Colonic mucosa (tissue), 4 donors: ENCODE measurements around the gene ADSS1. TPM values are rescaled to one million over a fixed set of nuclear protein-coding genes. Genes with fewer than 3 reads are reported as not detected.
A peak's percentile ranks its signal among the peaks of the same experiment; 100 is the strongest.

Experiments
- DNase-seq: peaks from one replicate; pipeline ENCODE4 v3.0.0-alpha.2; 2020
- H3K27ac ChIP-seq: fragments of 200-600 bp; one replicate; pipeline ENCODE4 v1.8.0; 2021
- H3K27me3 ChIP-seq: fragments of 200-600 bp; one replicate; pipeline ENCODE4 v1.8.0; 2021
- H3K36me3 ChIP-seq: fragments of 200-600 bp; one replicate; pipeline ENCODE4 v1.8.0; 2021
- H3K4me1 ChIP-seq: fragments of 200-600 bp; one replicate; pipeline ENCODE4 v1.8.0; 2021; ENCODE audit warnings: mild to moderate bottlenecking
- H3K4me3 ChIP-seq: fragments of 200-600 bp; one replicate; pipeline ENCODE4 v1.8.0; 2021
- H3K9ac ChIP-seq, 2 donors: one replicate each; pipeline ENCODE4 v1.7.0; 2013; ENCODE audit warnings: control low read depth in 2 of 2, low read depth in 2 of 2, low read length in 2 of 2
- H3K9me3 ChIP-seq: fragments of 200-600 bp; one replicate; pipeline ENCODE4 v1.8.0; 2021
- CTCF ChIP-seq: fragments of 200-600 bp; IDR thresholded peaks from one replicate; pipeline ENCODE4 v1.8.0; 2022; ENCODE audit warnings: antibody characterized with exemption, mild to moderate bottlenecking
- intact Hi-C: fragments of 100-400 bp; cut with DNase I; formaldehyde crosslinking; loops from one replicate; pipeline ENCODE4 v1.14.1; 2022
- total RNA-seq, 2 donors: library from RNA; stranded (reverse); fragmentation: NEBNext Ultra II Directional in 1 of 2; extraction: Animal tissue kit (Norgen Biotek cat#: 25700) in 1 of 2; gene quantifications; one replicate each; pipeline ENCODE4 v1.2.1, GENCODE V29; 2021
- donor health status: healthy.
- donor health status: DM: no; HTN: no; CAD: no.
- donor health status: DM: no; HTN: no; CAD: no.

ADSS1 gene
- total RNA-seq, 2 donors from 2014 or later = 3.5 to 4.0 TPM

DNA sequence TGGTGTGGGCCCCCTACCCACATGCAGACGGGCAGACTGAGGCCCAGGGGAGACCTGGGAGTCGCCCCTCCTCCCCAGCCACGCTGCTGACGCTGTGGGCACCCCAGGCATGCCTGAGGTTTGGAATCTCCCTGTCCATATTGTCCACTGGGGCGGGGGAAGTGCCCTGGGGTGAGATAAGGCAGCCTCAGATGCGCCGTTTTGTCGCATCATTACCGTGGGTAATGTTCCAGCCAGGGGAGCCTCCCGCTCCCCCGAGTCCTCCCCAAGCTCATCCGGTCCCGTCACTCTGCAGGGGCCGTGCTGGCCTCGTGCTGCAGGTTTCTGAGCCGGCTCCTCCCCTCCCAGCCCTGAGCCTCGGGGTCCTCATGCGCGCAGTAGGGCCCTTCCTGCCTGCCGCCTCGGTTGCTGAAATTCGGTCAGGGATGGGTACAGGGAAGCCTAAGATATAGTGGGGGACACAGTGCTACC is 23.2 kb upstream of the ADSS1 start:
- no peak overlapping the region for H3K9ac ChIP-seq
- TF ChIP-seq CTCF = no peak
- H3K27ac ChIP-seq = no peak overlapping the region
- no peak for DNase-seq
- no peaks in the 10 kb centered on the region for H3K9me3 ChIP-seq
- no peaks in the 10 kb centered on the region for H3K27me3 ChIP-seq
- no peaks in the 10 kb centered on the region for H3K4me1 ChIP-seq
- H3K4me3 ChIP-seq = no peak overlapping the region
- intact Hi-C loops = no loop called here
- H3K36me3 ChIP-seq = peaks cover 21% of the 10 kb centered on the region

- TF ChIP-seq CTCF = no peak
- Histone ChIP-seq H3K36me3 (peaks cover 21% of the 10 kb centered on the region), H3K4me1 (no peaks in the 10 kb centered on the region), H3K4me3 (no peak overlapping the region), H3K27me3 (no peaks in the 10 kb centered on the region), H3K27ac (no peak overlapping the region), H3K9ac (peak overlapping the region in 1 of 2 donors; percentile 12), H3K9me3 (no peaks in the 10 kb centered on the region)
- intact Hi-C loops = no loop called here
- no peak for DNase-seq
These were observed 22.5 kb upstream of the ADSS1 start for GRCh38 chr14:104701383-104702076.

GRCh38 chr14:104702106-104702505 is 21.9 kb upstream of the ADSS1 start:
- H3K4me3 ChIP-seq = no peak overlapping the region
- intact Hi-C loops = no loop called here
- H3K9me3 ChIP-seq = no peaks in the 10 kb centered on the region
- H3K27ac ChIP-seq = no peak overlapping the region
- H3K36me3 ChIP-seq = peaks cover 21% of the 10 kb centered on the region
- peak overlapping the region in 1 of 2 donors; percentile 12 for H3K9ac ChIP-seq
- TF ChIP-seq CTCF = no peak
- DNase-seq = no peak
- no peaks in the 10 kb centered on the region for H3K27me3 ChIP-seq
- H3K4me1 ChIP-seq = no peaks in the 10 kb centered on the region

GRCh38 chr14:104702673-104703072 is 21.4 kb upstream of the ADSS1 start:
- Histone ChIP-seq H3K27me3 (no peaks in the 10 kb centered on the region), H3K36me3 (peaks cover 21% of the 10 kb centered on the region), H3K9me3 (no peaks in the 10 kb centered on the region), H3K4me1 (no peaks in the 10 kb centered on the region), H3K27ac (no peak overlapping the region), H3K4me3 (no peak overlapping the region), H3K9ac (no peak overlapping the region)
- TF ChIP-seq CTCF = no peak
- intact Hi-C loops = no loop called here
- no peak for DNase-seq

DNA sequence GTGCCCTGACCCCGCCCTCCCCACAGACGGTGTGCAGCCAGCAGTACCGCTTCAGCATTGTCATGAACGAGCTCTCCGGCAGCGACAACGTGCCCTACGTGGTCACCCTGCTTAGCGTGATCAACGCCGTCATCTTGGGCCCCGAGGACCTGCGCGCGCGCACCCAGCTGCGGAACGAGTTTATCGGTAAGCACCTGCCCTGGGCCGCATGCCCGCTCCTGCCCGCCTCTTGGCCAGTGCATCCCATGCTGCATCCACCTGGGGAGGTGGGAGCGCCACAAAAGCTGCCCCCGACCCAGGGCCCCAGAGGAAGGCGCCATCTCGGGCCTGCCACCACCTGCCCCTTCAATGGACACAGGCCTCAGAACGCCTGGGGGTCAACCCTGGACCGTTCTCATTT is 20.8 kb upstream of the ADSS1 start:
- H3K9ac ChIP-seq = no peak overlapping the region
- TF ChIP-seq CTCF = no peak
- H3K36me3 ChIP-seq = peaks cover 21% of the 10 kb centered on the region

More for the DNA sequence above, 20.8 kb upstream of the ADSS1 start:
- no peak for DNase-seq
- H3K4me1 ChIP-seq = no peaks in the 10 kb centered on the region
- H3K4me3 ChIP-seq = no peak overlapping the region
- no peaks in the 10 kb centered on the region for H3K27me3 ChIP-seq
- H3K27ac ChIP-seq = no peak overlapping the region
- intact Hi-C loops = no loop called here
- H3K9me3 ChIP-seq = no peaks in the 10 kb centered on the region
